DND-41 (cell line): ENCODE results near the gene TTC39B.

Experiments
- EZH2 ChIP-seq: IDR thresholded peaks from 3 replicates; pipeline ENCODE4 v1.6.1; 2012; ENCODE audit warnings: borderline replicate concordance, low read depth, mild to moderate bottlenecking, moderate library complexity, low read length, inconsistent platforms; ENCODE audit not compliant: severe bottlenecking
- TF ChIP-seq, protein P1 (sequence below): IDR thresholded peaks from 2 replicates; pipeline ENCODE4 v1.5.1; 2012; ENCODE audit warnings: borderline replicate concordance, low read length, moderate library complexity, mild to moderate bottlenecking; ENCODE audit not compliant: poor library complexity, severe bottlenecking; ENCODE audit errors: extremely low read depth

- TF ChIP-seq, protein P1, sequence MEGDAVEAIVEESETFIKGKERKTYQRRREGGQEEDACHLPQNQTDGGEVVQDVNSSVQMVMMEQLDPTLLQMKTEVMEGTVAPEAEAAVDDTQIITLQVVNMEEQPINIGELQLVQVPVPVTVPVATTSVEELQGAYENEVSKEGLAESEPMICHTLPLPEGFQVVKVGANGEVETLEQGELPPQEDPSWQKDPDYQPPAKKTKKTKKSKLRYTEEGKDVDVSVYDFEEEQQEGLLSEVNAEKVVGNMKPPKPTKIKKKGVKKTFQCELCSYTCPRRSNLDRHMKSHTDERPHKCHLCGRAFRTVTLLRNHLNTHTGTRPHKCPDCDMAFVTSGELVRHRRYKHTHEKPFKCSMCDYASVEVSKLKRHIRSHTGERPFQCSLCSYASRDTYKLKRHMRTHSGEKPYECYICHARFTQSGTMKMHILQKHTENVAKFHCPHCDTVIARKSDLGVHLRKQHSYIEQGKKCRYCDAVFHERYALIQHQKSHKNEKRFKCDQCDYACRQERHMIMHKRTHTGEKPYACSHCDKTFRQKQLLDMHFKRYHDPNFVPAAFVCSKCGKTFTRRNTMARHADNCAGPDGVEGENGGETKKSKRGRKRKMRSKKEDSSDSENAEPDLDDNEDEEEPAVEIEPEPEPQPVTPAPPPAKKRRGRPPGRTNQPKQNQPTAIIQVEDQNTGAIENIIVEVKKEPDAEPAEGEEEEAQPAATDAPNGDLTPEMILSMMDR = no peak
- TF ChIP-seq EZH2 = no peak
These were observed 128.4 kb downstream of the TTC39B start for GRCh38 chr9:15178631-15179030.
